GM12878 (cell line): Measurements from ENCODE around the gene UBXN10. TPM values are rescaled to one million over a fixed set of nuclear protein-coding genes. Genes with fewer than 3 reads are reported as not detected.
A peak's percentile ranks its signal among the peaks of the same experiment; 100 is the strongest.

Source experiments
- ATAC-seq: fragments of 200-7000 bp; cut with Tn5 transposase; 3 replicates; pipeline ENCODE4 v1.9.1; 2020; ENCODE audit warnings: mild to moderate bottlenecking, moderate library complexity
- BruUV-seq: library from RNA; stranded (reverse); fragments of 400-500 nt; replicated peaks from 2 replicates; lab custom pipeline; 2021; lab: Mats Ljungman, UMichigan
- CTCF ChIA-PET: fragments of 300-600 bp; sonication (Branson Sonifier 250); formaldehyde crosslinking; extraction: SDS; loops from one replicate; lab custom pipeline; 2021; ENCODE audit warnings: inconsistent platforms; lab: Yijun Ruan, JAX
- POLR2A ChIA-PET: fragments of 350-600 bp; formaldehyde crosslinking; extraction: SDS; loops from one replicate; lab custom pipeline; 2021; ENCODE audit warnings: inconsistent platforms; lab: Charles Lee
- RAD21 ChIA-PET: fragments of 300-600 bp; sonication (Branson Sonifier 250); formaldehyde crosslinking; loops from one replicate; lab custom pipeline; 2023; ENCODE audit warnings: antibody characterized with exemption; ENCODE audit not compliant: unreplicated experiment; lab: Charles Lee
- SMC1A ChIA-PET: fragments of 300-600 bp; sonication (Branson Sonifier 250); formaldehyde crosslinking; loops from one replicate; lab custom pipeline; 2023; ENCODE audit not compliant: unreplicated experiment, uncharacterized antibody; lab: Charles Lee
- DNase-seq: peaks from one replicate; pipeline ENCODE4 v3.0.0-alpha.2; 2011; ENCODE audit warnings: low read depth, low spot score
- FAIRE-seq: peaks from 3 replicates; lab custom pipeline; 2011; peaks lifted over from hg19 to GRCh38; lab: Jason Lieb, UNC
- H2AFZ ChIP-seq: 2 replicates; pipeline ENCODE4 v1.6.0; 2011; ENCODE audit warnings: low read depth, low read length, control low read depth; ENCODE audit not compliant: control insufficient read depth
- H3K27ac ChIP-seq: 2 replicates; pipeline ENCODE4 v1.5.1; 2011; ENCODE audit warnings: control low read depth; ENCODE audit not compliant: control insufficient read depth, insufficient read depth
- H3K27me3 ChIP-seq, 2 experiments: replicated peaks in 1 of 2; 2 replicates each; pipeline versions ENCODE4 v1.6.0 to v1.6.1; 2011; ENCODE audit warnings: low read length in 1 of 2; ENCODE audit not compliant: control insufficient read depth in 2 of 2, insufficient read depth in 2 of 2
- H3K36me3 ChIP-seq, 2 experiments: 2 replicates each; pipeline ENCODE4 v1.5.1; 2011; ENCODE audit warnings: low read length in 1 of 2; ENCODE audit not compliant: control insufficient read depth in 2 of 2, insufficient read depth in 2 of 2
- H3K4me1 ChIP-seq: 2 replicates; pipeline ENCODE4 v1.6.1; 2011; ENCODE audit warnings: mild to moderate bottlenecking, low read length, moderate library complexity, mixed read lengths; ENCODE audit not compliant: control insufficient read depth, insufficient read depth
- H3K4me2 ChIP-seq: 2 replicates; pipeline ENCODE4 v1.6.0; 2011; ENCODE audit warnings: control low read depth; ENCODE audit not compliant: control insufficient read depth, insufficient read depth
- H3K4me3 ChIP-seq: fragments of 200-600 bp; sonication (generic); 2 replicates; pipeline ENCODE4 v1.5.1; 2016
- H3K79me2 ChIP-seq: 2 replicates; pipeline ENCODE4 v1.6.0; 2011; ENCODE audit warnings: low read length; ENCODE audit not compliant: control insufficient read depth, insufficient read depth
- H3K9ac ChIP-seq: 2 replicates; pipeline ENCODE4 v1.8.0; 2011; ENCODE audit warnings: low read length, control low read depth, mixed read lengths; ENCODE audit not compliant: control insufficient read depth, insufficient read depth
- H3K9me3 ChIP-seq: replicated peaks from 3 replicates; pipeline ENCODE4 v1.5.1; 2011; ENCODE audit warnings: mild to moderate bottlenecking, low read length; ENCODE audit not compliant: control insufficient read depth, insufficient read depth
- H4K20me1 ChIP-seq: 2 replicates; pipeline ENCODE4 v1.6.0; 2011; ENCODE audit not compliant: control insufficient read depth, insufficient read depth
- CBX3 ChIP-seq: fragments of 200-600 bp; sonication (generic); IDR thresholded peaks from 2 replicates; pipeline ENCODE4 v1.6.1; 2016; ENCODE audit warnings: low read depth, borderline replicate concordance
- CEBPZ ChIP-seq: fragments of 150-350 bp; IDR thresholded peaks from 2 replicates; pipeline ENCODE4 v1.6.1; 2016; ENCODE audit warnings: low read depth, low read length
- JUND ChIP-seq: IDR thresholded peaks from 2 replicates; pipeline ENCODE4 v1.6.1; 2012; ENCODE audit warnings: low read depth, mild to moderate bottlenecking, low read length, improper control_type of control experiment, moderate library complexity
- LARP7 ChIP-seq: fragments of 450-650 bp; IDR thresholded peaks from 2 replicates; pipeline ENCODE4 v1.6.1; 2017; ENCODE audit warnings: mild to moderate bottlenecking
- POLR2AphosphoS2 ChIP-seq: IDR thresholded peaks from 2 replicates; pipeline ENCODE4 v1.6.1; 2011; ENCODE audit warnings: low read depth, mild to moderate bottlenecking, low read length, improper control_type of control experiment, moderate library complexity
- RAD21 ChIP-seq: IDR thresholded peaks from 2 replicates; pipeline ENCODE4 v1.6.1; 2011; ENCODE audit warnings: mild to moderate bottlenecking, low read depth, low read length, moderate library complexity; ENCODE audit not compliant: insufficient read depth
- RUNX3 ChIP-seq: IDR thresholded peaks from 2 replicates; pipeline ENCODE4 v1.6.1; 2012; ENCODE audit warnings: low read length, inconsistent platforms
- SMAD1 ChIP-seq: fragments of 450-650 bp; IDR thresholded peaks from 2 replicates; pipeline ENCODE4 v1.6.1; 2018; ENCODE audit warnings: mild to moderate bottlenecking, low read depth; ENCODE audit not compliant: partially characterized antibody
- ZNF384 ChIP-seq: IDR thresholded peaks from 2 replicates; pipeline ENCODE4 v1.6.1; 2012; ENCODE audit warnings: low read depth, mild to moderate bottlenecking, low read length, improper control_type of control experiment, borderline replicate concordance
- ZSCAN29 ChIP-seq: fragments of 450-650 bp; IDR thresholded peaks from 2 replicates; pipeline ENCODE4 v1.6.1; 2017; ENCODE audit warnings: mild to moderate bottlenecking, moderate library complexity
- WGBS: methylation state at CpG from one replicate; pipeline ENCODE4 v1.1.6; 2016; ENCODE audit warnings: low lambda C conversion rate; ENCODE audit not compliant: insufficient replicate concordance, insufficient coverage; ENCODE audit errors: missing lambda C conversion rate; 5-methylcytosine and 5-hydroxymethylcytosine counted together
- in situ Hi-C: fragments of 300-500 bp; cut with MboI; formaldehyde crosslinking; loops from 9 replicates; pipeline ENCODE4 v1.14.3; 2018; ENCODE audit warnings: mixed read lengths
- intact Hi-C: fragments of 100-400 bp; cut with micrococcal nuclease; formaldehyde crosslinking; loops from one replicate; pipeline ENCODE4 v1.14.2; 2022; ENCODE audit not compliant: unreplicated experiment
- polyA plus RNA-seq, 11 experiments: library from polyadenylated mRNA; depleted of rRNA in 4 of 11; unstranded in 6 of 11; stranded (reverse) in 5 of 11; fragments of >200 nt; fragmentation: Nextera tagmentation in 4 of 11; fragmentation: Illumina TruSeq in 1 of 11; extraction: Ambion mirVana in 4 of 11; extraction: Trizol in 1 of 11; gene quantifications; 1 replicate in 1 of 11; 2 replicates in 10 of 11; pipeline versions ENCODE4 v1.2.1 to v1.2.3, GENCODE V29; 2011 to 2016; ENCODE audit warnings: inconsistent platforms in 2 of 11, missing spikeins in 2 of 11, low read depth in 1 of 11
- total RNA-seq, 4 experiments: library from RNA; depleted of rRNA in 3 of 4; stranded (reverse); fragments of >200 nt in 3 of 4; fragmentation: Illumina TruSeq in 1 of 4; extraction: Trizol in 1 of 4; gene quantifications; 2 replicates each; pipeline versions ENCODE4 v1.2.1 to v1.2.3, GENCODE V29; 2013 to 2021

UBXN10 gene
- total and polyA plus RNA-seq, 10 of the 15 experiments (the other 5 are each of a cell fraction or from before 2014, with no cell fraction given) = 0.03 to 0.15 (median 0.06) TPM; not detected in 7

GRCh38 chr1:20234788-20235535, 49.1 kb downstream of the UBXN10 start:
- WGBS = 27% methylated on average over 6 of the region's 6 CpGs
- no peak for DNase-seq
- intact Hi-C loops (no loop called here), in situ Hi-C loops (no loop called here)
- POLR2A ChIA-PET = no interaction called here
- CTCF ChIA-PET = interaction anchor here (1.0 to 2.2 kb wide), 3 partner anchors 15 to 260 kb away, joined by 3 to 5 read pairs (median 3); no protein-coding TSS in a partner anchor
- no TSS peak for BruUV-seq
- TF ChIP-seq ZNF384 = no peak
- TF ChIP-seq ZSCAN29 = no peak
- TF ChIP-seq POLR2AphosphoS2 = no peak
- no peak for TF ChIP-seq SMAD1
- TF ChIP-seq, all 136 proteins: peak for 0
- Histone ChIP-seq H3K9ac (no peak overlapping the region), H3K4me2 (no peak overlapping the region), H4K20me1 (no peaks in the 10 kb centered on the region), H3K4me1 (no peaks in the 10 kb centered on the region), H3K9me3 (no peaks in the 10 kb centered on the region), H3K4me3 (no peak overlapping the region), H3K27ac (no peak overlapping the region), H3K36me3 (no peaks in the 10 kb centered on the region), H3K79me2 (no peaks in the 10 kb centered on the region), H3K27me3 (peaks cover 4 to 5% of the 10 kb centered on the region in 2 experiments; a peak in 2 of 4 replicates), H2AFZ (no peak overlapping the region)
- ChIA-PET SMC1A (interaction anchor here (0.6 to 1.2 kb wide), 3 partner anchors 236 to 274 kb away, joined by 3 to 4 read pairs (median 3); no protein-coding TSS in a partner anchor), RAD21 (interaction anchor here (0.7 kb wide), 1 partner anchor 1271 kb away, joined by 3 read pairs; no protein-coding TSS in a partner anchor)
- FAIRE-seq (no peak), ATAC-seq (no peak)

- ChIA-PET POLR2A (interaction anchor here (0.6 kb wide), 1 partner anchor 598 kb away, joined by 4 read pairs; no protein-coding TSS in a partner anchor), RAD21 (no interaction called here), SMC1A (no interaction called here), CTCF (interaction anchor here (1.4 kb wide), 1 partner anchor 21 kb away, joined by 3 read pairs; no protein-coding TSS in a partner anchor)
- intact Hi-C loops (no loop called here), in situ Hi-C loops (no loop called here)
- no TSS peak for BruUV-seq
- Histone ChIP-seq H3K79me2 (no peaks in the 10 kb centered on the region), H3K4me3 (no peak overlapping the region), H3K9ac (no peak overlapping the region), H3K9me3 (no peaks in the 10 kb centered on the region), H2AFZ (no peak overlapping the region), H4K20me1 (no peaks in the 10 kb centered on the region), H3K36me3 (no peaks in the 10 kb centered on the region), H3K4me1 (no peaks in the 10 kb centered on the region), H3K4me2 (no peak overlapping the region), H3K27me3 (peaks cover 4 to 7% of the 10 kb centered on the region in 2 experiments; a peak in 1 of 4 replicates), H3K27ac (no peak overlapping the region)
- 2% methylated on average over 6 of the region's 6 CpGs for WGBS
- FAIRE-seq (no peak), DNase-seq (no peak), ATAC-seq (no peak)
- no peak for TF ChIP-seq LARP7
- no peak for TF ChIP-seq RAD21
- TF ChIP-seq CBX3 = no peak
- TF ChIP-seq CEBPZ = no peak
- no peak for TF ChIP-seq JUND
- TF ChIP-seq RUNX3 = peak; percentile 29
These were observed 51.8 kb downstream of the UBXN10 start for GRCh38 chr1:20237646-20238045.
